Vagina (tissue), 2 donors: ENCODE results near the gene B3GALT4.

Experiments used
- POLR2A ChIP-seq, 2 donors: fragments of 450-650 bp; IDR thresholded peaks; one replicate each; pipeline ENCODE4 v1.6.1; 2017; ENCODE audit warnings: antibody characterized with exemption in 2 of 2, mild to moderate bottlenecking in 2 of 2, moderate library complexity in 2 of 2
- POLR2AphosphoS5 ChIP-seq, 2 donors: sonication (generic); formaldehyde crosslinking; IDR thresholded peaks; one replicate each; pipeline ENCODE4 v1.9.0; 2017; ENCODE audit warnings: antibody characterized with exemption in 2 of 2, mild to moderate bottlenecking in 2 of 2, low read depth in 1 of 2; ENCODE audit not compliant: insufficient read depth in 1 of 2
- TF ChIP-seq, protein P1 (sequence below), 3 experiments: fragments of 450-650 bp in 2 of 3; fragments of 200-600 bp in 1 of 3; sonication (generic) in 1 of 3; IDR thresholded peaks; one replicate each; pipeline ENCODE4 v1.5.1; 2017 to 2019; ENCODE audit warnings: antibody characterized with exemption in 3 of 3, mild to moderate bottlenecking in 2 of 3, moderate library complexity in 2 of 3

DNA sequence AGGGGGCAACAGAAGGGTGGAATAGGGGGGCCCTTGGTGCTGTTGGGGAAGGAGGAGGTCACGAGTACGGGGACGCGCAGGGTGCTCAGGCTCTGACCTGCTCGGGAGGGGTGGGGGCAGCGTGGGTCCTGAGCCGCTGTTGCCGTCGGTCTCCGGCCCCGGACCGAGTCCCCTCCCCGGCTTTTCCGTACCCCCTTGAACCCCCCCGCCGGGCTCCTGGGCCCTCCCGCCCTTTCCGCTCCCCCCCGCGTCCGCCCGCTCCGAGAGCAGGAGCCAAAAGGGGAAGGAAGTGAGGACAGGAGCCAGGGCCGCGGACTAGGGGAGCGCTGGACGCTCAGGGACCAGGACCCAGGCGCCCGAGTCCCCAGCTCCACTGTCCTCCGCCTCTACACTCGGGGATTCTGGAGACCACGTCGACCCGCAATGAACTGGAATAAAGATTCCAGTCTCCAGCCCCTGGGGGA lies 21.9 kb downstream of the B3GALT4 start, which contains the start of gene RGL2:
- TF ChIP-seq, protein P1, sequence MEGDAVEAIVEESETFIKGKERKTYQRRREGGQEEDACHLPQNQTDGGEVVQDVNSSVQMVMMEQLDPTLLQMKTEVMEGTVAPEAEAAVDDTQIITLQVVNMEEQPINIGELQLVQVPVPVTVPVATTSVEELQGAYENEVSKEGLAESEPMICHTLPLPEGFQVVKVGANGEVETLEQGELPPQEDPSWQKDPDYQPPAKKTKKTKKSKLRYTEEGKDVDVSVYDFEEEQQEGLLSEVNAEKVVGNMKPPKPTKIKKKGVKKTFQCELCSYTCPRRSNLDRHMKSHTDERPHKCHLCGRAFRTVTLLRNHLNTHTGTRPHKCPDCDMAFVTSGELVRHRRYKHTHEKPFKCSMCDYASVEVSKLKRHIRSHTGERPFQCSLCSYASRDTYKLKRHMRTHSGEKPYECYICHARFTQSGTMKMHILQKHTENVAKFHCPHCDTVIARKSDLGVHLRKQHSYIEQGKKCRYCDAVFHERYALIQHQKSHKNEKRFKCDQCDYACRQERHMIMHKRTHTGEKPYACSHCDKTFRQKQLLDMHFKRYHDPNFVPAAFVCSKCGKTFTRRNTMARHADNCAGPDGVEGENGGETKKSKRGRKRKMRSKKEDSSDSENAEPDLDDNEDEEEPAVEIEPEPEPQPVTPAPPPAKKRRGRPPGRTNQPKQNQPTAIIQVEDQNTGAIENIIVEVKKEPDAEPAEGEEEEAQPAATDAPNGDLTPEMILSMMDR (IDR thresholded peaks at IDR 0.05): no peak
- TF ChIP-seq POLR2AphosphoS5 (IDR thresholded peaks at IDR 0.05; ENCODE audit: insufficient read depth in 1 of 2, low read depth in 1 of 2) (no peak), POLR2A (IDR thresholded peaks at IDR 0.05) (no peak)
